IMR-90 (cell line): ENCODE results near the gene WAC.

ENCODE experiments used
- CEBPB ChIP-seq: IDR thresholded peaks from 2 replicates; pipeline ENCODE4 v1.6.1; 2012; ENCODE audit warnings: low read depth, low read length, improper control_type of control experiment
- CHD1 ChIP-seq: IDR thresholded peaks from 2 replicates; pipeline ENCODE4 v1.6.1; 2012; ENCODE audit warnings: low read depth, low read length, improper control_type of control experiment
- ELK1 ChIP-seq: fragments of 150-350 bp; IDR thresholded peaks from 2 replicates; pipeline ENCODE4 v1.6.1; 2016; ENCODE audit warnings: low read depth, mild to moderate bottlenecking, low read length, moderate library complexity, borderline replicate concordance
- FOS ChIP-seq: fragments of 150-350 bp; IDR thresholded peaks from 2 replicates; pipeline ENCODE4 v1.6.1; 2016; ENCODE audit warnings: low read depth, low read length
- MAFK ChIP-seq: IDR thresholded peaks from 2 replicates; pipeline ENCODE4 v1.6.1; 2012; ENCODE audit warnings: low read depth, low read length, improper control_type of control experiment
- MXI1 ChIP-seq: IDR thresholded peaks from 2 replicates; pipeline ENCODE4 v1.6.1; 2012; ENCODE audit warnings: low read depth, mild to moderate bottlenecking, low read length, moderate library complexity, borderline replicate concordance
- POLR2A ChIP-seq: IDR thresholded peaks from 2 replicates; pipeline ENCODE4 v1.6.1; 2012; ENCODE audit warnings: mild to moderate bottlenecking, low read depth, low read length
- RAD21 ChIP-seq: IDR thresholded peaks from 2 replicates; pipeline ENCODE4 v1.6.1; 2012; ENCODE audit warnings: low read length, improper control_type of control experiment
- RCOR1 ChIP-seq: IDR thresholded peaks from 2 replicates; pipeline ENCODE4 v1.6.1; 2012; ENCODE audit warnings: mild to moderate bottlenecking, low read length, improper control_type of control experiment; ENCODE audit not compliant: insufficient replicate concordance
- SMC3 ChIP-seq: fragments of 150-350 bp; IDR thresholded peaks from 2 replicates; pipeline ENCODE4 v1.6.1; 2016; ENCODE audit warnings: low read depth, mild to moderate bottlenecking, antibody characterized with exemption, low read length, moderate library complexity
- TF ChIP-seq, protein P1 (sequence below): conservative IDR thresholded peaks from 2 replicates; pipeline ENCODE4 v1.5.1; 2012; ENCODE audit warnings: mild to moderate bottlenecking, low read depth, low read length, improper control_type of control experiment
- TF ChIP-seq, protein P2 (sequence below): fragments of 150-350 bp; IDR thresholded peaks from 2 replicates; pipeline ENCODE4 v1.6.1; 2017; ENCODE audit warnings: mild to moderate bottlenecking, antibody characterized with exemption, low read length, low read depth

- TF ChIP-seq, protein P1, sequence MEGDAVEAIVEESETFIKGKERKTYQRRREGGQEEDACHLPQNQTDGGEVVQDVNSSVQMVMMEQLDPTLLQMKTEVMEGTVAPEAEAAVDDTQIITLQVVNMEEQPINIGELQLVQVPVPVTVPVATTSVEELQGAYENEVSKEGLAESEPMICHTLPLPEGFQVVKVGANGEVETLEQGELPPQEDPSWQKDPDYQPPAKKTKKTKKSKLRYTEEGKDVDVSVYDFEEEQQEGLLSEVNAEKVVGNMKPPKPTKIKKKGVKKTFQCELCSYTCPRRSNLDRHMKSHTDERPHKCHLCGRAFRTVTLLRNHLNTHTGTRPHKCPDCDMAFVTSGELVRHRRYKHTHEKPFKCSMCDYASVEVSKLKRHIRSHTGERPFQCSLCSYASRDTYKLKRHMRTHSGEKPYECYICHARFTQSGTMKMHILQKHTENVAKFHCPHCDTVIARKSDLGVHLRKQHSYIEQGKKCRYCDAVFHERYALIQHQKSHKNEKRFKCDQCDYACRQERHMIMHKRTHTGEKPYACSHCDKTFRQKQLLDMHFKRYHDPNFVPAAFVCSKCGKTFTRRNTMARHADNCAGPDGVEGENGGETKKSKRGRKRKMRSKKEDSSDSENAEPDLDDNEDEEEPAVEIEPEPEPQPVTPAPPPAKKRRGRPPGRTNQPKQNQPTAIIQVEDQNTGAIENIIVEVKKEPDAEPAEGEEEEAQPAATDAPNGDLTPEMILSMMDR = no peak
- TF ChIP-seq ELK1 (no peak), POLR2A (no peak), SMC3 (no peak), MXI1 (no peak), RCOR1 (no peak), MAFK (no peak), CEBPB (no peak), FOS (no peak), RAD21 (no peak), CHD1 (no peak)
- TF ChIP-seq, protein P2, sequence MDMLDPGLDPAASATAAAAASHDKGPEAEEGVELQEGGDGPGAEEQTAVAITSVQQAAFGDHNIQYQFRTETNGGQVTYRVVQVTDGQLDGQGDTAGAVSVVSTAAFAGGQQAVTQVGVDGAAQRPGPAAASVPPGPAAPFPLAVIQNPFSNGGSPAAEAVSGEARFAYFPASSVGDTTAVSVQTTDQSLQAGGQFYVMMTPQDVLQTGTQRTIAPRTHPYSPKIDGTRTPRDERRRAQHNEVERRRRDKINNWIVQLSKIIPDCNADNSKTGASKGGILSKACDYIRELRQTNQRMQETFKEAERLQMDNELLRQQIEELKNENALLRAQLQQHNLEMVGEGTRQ = no peak
Measured at GRCh38 chr10:28633750-28634149, 100.8 kb downstream of the WAC start.
